Measurements from ENCODE around the gene WDR88. TPM values are rescaled to one million over a fixed set of nuclear protein-coding genes. Genes with fewer than 3 reads are reported as not detected.

The WDR88 gene
- total RNA-seq, 1 donor from 2014 or later, result not detected

- DNase-seq (ENCODE audit: low read depth), result peak; percentile 81
Measured at GRCh38 chr19:33219261-33219815, 87.4 kb downstream of the WDR88 start.

GRCh38 chr19:33220115-33220514 lies 88.2 kb downstream of the WDR88 start:
- peaks cover 5% of the 10 kb centered on the region for H3K4me1 ChIP-seq (ENCODE audit: insufficient read depth, low read length)
- H3K27me3 ChIP-seq (ENCODE audit: insufficient read depth, low read length), result peaks cover 28% of the 10 kb centered on the region
- Mint-ChIP-seq H3K4me3 (ENCODE audit: unreplicated experiment) (no peak overlapping the region), H3K4me1 (ENCODE audit: low read depth, unreplicated experiment) (peaks cover 3% of the 10 kb centered on the region), H3K27ac (ENCODE audit: unreplicated experiment) (no peak overlapping the region), H3K36me3 (ENCODE audit: low read depth, unreplicated experiment) (peaks cover 2% of the 10 kb centered on the region), H3K27me3 (ENCODE audit: low read depth, unreplicated experiment) (peaks cover 51% of the 10 kb centered on the region), H3K9me3 (ENCODE audit: unreplicated experiment) (peaks cover 5% of the 10 kb centered on the region)
- H3K9me3 ChIP-seq (ENCODE audit: insufficient read depth, low read depth, low read length), result no peaks in the 10 kb centered on the region
- H3K79me2 ChIP-seq (ENCODE audit: insufficient read depth, low read length), result no peaks in the 10 kb centered on the region
- no peak overlapping the region for H2AFZ ChIP-seq (ENCODE audit: low read depth, low read length)
- FAIRE-seq (no peak), DNase-seq (ENCODE audit: low read depth) (no peak)
- H3K9ac ChIP-seq (ENCODE audit: low read length), result no peak overlapping the region
- TF ChIP-seq CTCF (IDR thresholded peaks at IDR 0.05; ENCODE audit: insufficient read depth, low read depth, low read length) (no peak), EZH2 (IDR thresholded peaks at IDR 0.05; ENCODE audit: insufficient read depth, low read length) (no peak)
- no peak overlapping the region for H3K4me2 ChIP-seq (ENCODE audit: low read length)
- peaks cover 16% of the 10 kb centered on the region for H4K20me1 ChIP-seq (ENCODE audit: insufficient read depth, low read length)
- H3K27ac ChIP-seq (ENCODE audit: low read depth, low read length), result no peak overlapping the region
- no peaks in the 10 kb centered on the region for H3K36me3 ChIP-seq (ENCODE audit: insufficient read depth, low read length)
- no peak overlapping the region for H3K4me3 ChIP-seq (ENCODE audit: insufficient read depth, low read depth, low read length)

More at GRCh38 chr19:33219261-33219815, 87.4 kb downstream of the WDR88 start:
- Histone ChIP-seq H3K9me3 (ENCODE audit: insufficient read depth, low read depth, low read length) (no peaks in the 10 kb centered on the region), H3K79me2 (ENCODE audit: insufficient read depth, low read length) (no peaks in the 10 kb centered on the region), H3K36me3 (ENCODE audit: insufficient read depth, low read length) (no peaks in the 10 kb centered on the region), H3K4me2 (ENCODE audit: low read length) (peak overlapping the region; percentile 23), H3K27ac (ENCODE audit: low read depth, low read length) (no peak overlapping the region), H2AFZ (ENCODE audit: low read depth, low read length) (no peak overlapping the region), H3K9ac (ENCODE audit: low read length) (no peak overlapping the region), H3K4me1 (ENCODE audit: insufficient read depth, low read length) (peaks cover 5% of the 10 kb centered on the region), H3K27me3 (ENCODE audit: insufficient read depth, low read length) (peaks cover 20% of the 10 kb centered on the region), H4K20me1 (ENCODE audit: insufficient read depth, low read length) (peaks cover 9% of the 10 kb centered on the region), H3K4me3 (ENCODE audit: insufficient read depth, low read depth, low read length) (no peak overlapping the region)
- TF ChIP-seq EZH2 (IDR thresholded peaks at IDR 0.05; ENCODE audit: insufficient read depth, low read length) (no peak), CTCF (IDR thresholded peaks at IDR 0.05; ENCODE audit: insufficient read depth, low read depth, low read length) (peak; percentile 24)
- Mint-ChIP-seq H3K4me1 (ENCODE audit: low read depth, unreplicated experiment) (peaks cover 3% of the 10 kb centered on the region), H3K27ac (ENCODE audit: unreplicated experiment) (no peak overlapping the region), H3K4me3 (ENCODE audit: unreplicated experiment) (no peak overlapping the region), H3K36me3 (ENCODE audit: low read depth, unreplicated experiment) (no peaks in the 10 kb centered on the region), H3K27me3 (ENCODE audit: low read depth, unreplicated experiment) (peaks cover 45% of the 10 kb centered on the region), H3K9me3 (ENCODE audit: unreplicated experiment) (peaks cover 5% of the 10 kb centered on the region)
- no peak for FAIRE-seq

GRCh38 chr19:33220735-33221134 lies 88.8 kb downstream of the WDR88 start:
- DNase-seq (ENCODE audit: low read depth) (no peak), FAIRE-seq (no peak)
- no peak overlapping the region for H3K27ac Mint-ChIP-seq (ENCODE audit: unreplicated experiment)
- peaks cover 3% of the 10 kb centered on the region for H3K4me1 Mint-ChIP-seq (ENCODE audit: low read depth, unreplicated experiment)
- H3K9me3 Mint-ChIP-seq (ENCODE audit: unreplicated experiment), result peaks cover 5% of the 10 kb centered on the region
- Histone ChIP-seq H3K9ac (ENCODE audit: low read length) (no peak overlapping the region), H3K36me3 (ENCODE audit: insufficient read depth, low read length) (no peaks in the 10 kb centered on the region), H3K9me3 (ENCODE audit: insufficient read depth, low read depth, low read length) (no peaks in the 10 kb centered on the region), H3K27me3 (ENCODE audit: insufficient read depth, low read length) (peaks cover 32% of the 10 kb centered on the region), H3K4me2 (ENCODE audit: low read length) (no peak overlapping the region), H3K79me2 (ENCODE audit: insufficient read depth, low read length) (no peaks in the 10 kb centered on the region), H3K4me3 (ENCODE audit: insufficient read depth, low read depth, low read length) (no peak overlapping the region), H3K4me1 (ENCODE audit: insufficient read depth, low read length) (peaks cover 5% of the 10 kb centered on the region), H2AFZ (ENCODE audit: low read depth, low read length) (no peak overlapping the region), H4K20me1 (ENCODE audit: insufficient read depth, low read length) (peaks cover 16% of the 10 kb centered on the region), H3K27ac (ENCODE audit: low read depth, low read length) (no peak overlapping the region)
- TF ChIP-seq CTCF (IDR thresholded peaks at IDR 0.05; ENCODE audit: insufficient read depth, low read depth, low read length), result no peak
- TF ChIP-seq EZH2 (IDR thresholded peaks at IDR 0.05; ENCODE audit: insufficient read depth, low read length), result no peak
- H3K36me3 Mint-ChIP-seq (ENCODE audit: low read depth, unreplicated experiment), result peaks cover 2% of the 10 kb centered on the region
- peaks cover 49% of the 10 kb centered on the region for H3K27me3 Mint-ChIP-seq (ENCODE audit: low read depth, unreplicated experiment)
- no peak overlapping the region for H3K4me3 Mint-ChIP-seq (ENCODE audit: unreplicated experiment)

Measured in astrocyte (in vitro differentiated cells and primary cell).